Measurements from ENCODE around the gene HOXB5. TPM values are rescaled to one million over a fixed set of nuclear protein-coding genes. Genes with fewer than 3 reads are reported as not detected.

Gene HOXB5
- total RNA-seq, 1 experiment from 2014 or later = not detected

DNA sequence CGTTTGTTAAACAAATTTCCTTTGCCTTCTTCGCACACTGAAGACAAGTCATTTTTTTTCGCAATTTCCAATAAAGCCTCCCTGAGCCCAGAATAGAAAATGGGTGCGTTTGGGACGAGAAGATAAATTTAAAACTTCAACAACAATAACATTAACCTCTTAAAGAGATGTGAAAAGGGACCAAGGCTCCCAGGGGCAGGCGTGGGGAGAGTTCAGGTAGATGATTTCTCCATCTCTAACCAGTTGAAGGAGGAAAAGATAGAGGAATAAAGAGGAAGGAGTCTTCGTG, 14.2 kb downstream of the HOXB5 start:
- POLR2A ChIA-PET = interaction anchor here (0.7 kb wide), 1 partner anchor 8 kb away, joined by 9 read pairs; no protein-coding TSS in a partner anchor
- Mint-ChIP-seq H3K4me3 (ENCODE audit: unreplicated experiment) (peak overlapping the region; percentile 88), H3K36me3 (ENCODE audit: insufficient read depth, unreplicated experiment) (peaks cover 4% of the 10 kb centered on the region), H3K27ac (ENCODE audit: unreplicated experiment) (peak overlapping the region; percentile 37), H3K9me3 (ENCODE audit: unreplicated experiment) (no peaks in the 10 kb centered on the region), H3K27me3 (ENCODE audit: insufficient read depth, unreplicated experiment) (peaks cover 18% of the 10 kb centered on the region), H3K4me1 (ENCODE audit: low read depth, unreplicated experiment) (peaks cover 31% of the 10 kb centered on the region)
- Histone ChIP-seq H3K36me3 (ENCODE audit: control insufficient read depth, insufficient read depth, low read length) (no peaks in the 10 kb centered on the region), H3K27me3 (replicated peaks; ENCODE audit: control insufficient read depth, insufficient read depth, low read length) (peaks cover 2% of the 10 kb centered on the region), H3K4me3 (ENCODE audit: low read depth, low read length) (peak overlapping the region; percentile 1; the same call in 1 of the 2 replicates), H3K4me1 (peaks cover 35% of the 10 kb centered on the region), H3K9me3 (no peaks in the 10 kb centered on the region)
- DNase-seq = no peak
- BruUV-seq (replicated peaks) = no TSS peak
- intact Hi-C loops (cut with micrococcal nuclease; ENCODE audit: unreplicated experiment) = no loop called here
- TF ChIP-seq, protein P1, sequence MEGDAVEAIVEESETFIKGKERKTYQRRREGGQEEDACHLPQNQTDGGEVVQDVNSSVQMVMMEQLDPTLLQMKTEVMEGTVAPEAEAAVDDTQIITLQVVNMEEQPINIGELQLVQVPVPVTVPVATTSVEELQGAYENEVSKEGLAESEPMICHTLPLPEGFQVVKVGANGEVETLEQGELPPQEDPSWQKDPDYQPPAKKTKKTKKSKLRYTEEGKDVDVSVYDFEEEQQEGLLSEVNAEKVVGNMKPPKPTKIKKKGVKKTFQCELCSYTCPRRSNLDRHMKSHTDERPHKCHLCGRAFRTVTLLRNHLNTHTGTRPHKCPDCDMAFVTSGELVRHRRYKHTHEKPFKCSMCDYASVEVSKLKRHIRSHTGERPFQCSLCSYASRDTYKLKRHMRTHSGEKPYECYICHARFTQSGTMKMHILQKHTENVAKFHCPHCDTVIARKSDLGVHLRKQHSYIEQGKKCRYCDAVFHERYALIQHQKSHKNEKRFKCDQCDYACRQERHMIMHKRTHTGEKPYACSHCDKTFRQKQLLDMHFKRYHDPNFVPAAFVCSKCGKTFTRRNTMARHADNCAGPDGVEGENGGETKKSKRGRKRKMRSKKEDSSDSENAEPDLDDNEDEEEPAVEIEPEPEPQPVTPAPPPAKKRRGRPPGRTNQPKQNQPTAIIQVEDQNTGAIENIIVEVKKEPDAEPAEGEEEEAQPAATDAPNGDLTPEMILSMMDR (IDR thresholded peaks at IDR 0.05; ENCODE audit: insufficient read depth in 1 of 2, low read depth in 1 of 2, low read length in 1 of 2, severe bottlenecking in 1 of 2, unreplicated experiment in 1 of 2) = no peak
- CTCF ChIA-PET = interaction anchor here (0.6 to 1.6 kb wide), 5 partner anchors 10 to 554 kb away, joined by 3 to 7 read pairs (median 4); no protein-coding TSS in a partner anchor

DNA sequence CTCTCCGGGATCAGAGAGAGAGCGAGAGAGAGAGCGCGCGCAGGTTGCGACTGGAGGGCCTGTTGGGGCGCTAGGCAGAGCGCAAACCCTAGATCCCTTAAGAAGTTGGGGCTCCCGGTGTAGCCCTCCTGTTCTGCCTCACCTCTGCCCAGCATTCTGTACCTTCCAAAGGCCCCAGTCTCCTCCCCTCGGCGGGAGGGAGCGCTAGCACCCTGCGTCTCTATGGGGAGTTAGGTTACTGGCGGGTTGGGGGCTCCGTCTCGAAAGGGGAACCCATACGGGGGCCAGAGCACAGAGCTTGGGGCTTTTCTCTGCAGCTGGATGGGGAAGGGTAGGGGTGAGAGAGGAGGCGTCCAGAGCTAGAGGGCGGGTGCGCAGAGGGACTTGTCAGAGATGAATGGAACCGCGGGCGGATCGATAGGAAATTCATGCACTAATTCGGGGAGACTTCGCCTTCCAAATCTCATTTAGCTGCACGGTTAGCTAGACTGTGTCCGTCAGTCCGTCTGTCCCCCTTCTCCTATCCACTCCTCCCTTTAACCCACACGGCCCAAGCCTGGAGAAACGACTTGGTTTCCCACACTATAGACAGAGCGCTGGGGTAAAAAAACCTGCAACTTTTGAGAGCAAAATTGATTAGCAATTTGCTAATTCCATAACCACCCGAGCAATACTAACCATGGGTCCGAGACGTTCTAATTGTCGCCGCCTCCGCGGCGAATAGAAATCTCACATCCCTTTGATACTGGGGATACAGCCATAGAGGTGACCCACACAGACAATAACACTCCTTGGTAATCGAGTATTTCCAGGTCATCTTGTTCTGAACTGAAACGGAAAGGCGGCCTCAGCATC, 14.7 kb downstream of the HOXB5 start:
- TF ChIP-seq, protein P1 (IDR thresholded peaks at IDR 0.05; ENCODE audit: insufficient read depth in 1 of 2, low read depth in 1 of 2, low read length in 1 of 2, severe bottlenecking in 1 of 2, unreplicated experiment in 1 of 2) = peak in 1 of 2 experiments; percentile 25
- ChIA-PET CTCF (interaction anchor here (0.6 to 1.6 kb wide), 2 partner anchors 10 to 227 kb away, joined by 3 read pairs; no protein-coding TSS in a partner anchor), POLR2A (interaction anchor here (0.5 kb wide), 1 partner anchor 136 kb away, joined by 3 read pairs; no protein-coding TSS in a partner anchor)
- no peak for DNase-seq
- Histone ChIP-seq H3K4me1 (peaks cover 35% of the 10 kb centered on the region), H3K9me3 (no peaks in the 10 kb centered on the region), H3K36me3 (ENCODE audit: control insufficient read depth, insufficient read depth, low read length) (no peaks in the 10 kb centered on the region), H3K4me3 (ENCODE audit: low read depth, low read length) (peak overlapping the region; percentile 60), H3K27me3 (replicated peaks; ENCODE audit: control insufficient read depth, insufficient read depth, low read length) (peaks cover 2% of the 10 kb centered on the region)
- Mint-ChIP-seq H3K4me3 (ENCODE audit: unreplicated experiment) (peak overlapping the region; percentile 88), H3K9me3 (ENCODE audit: unreplicated experiment) (no peaks in the 10 kb centered on the region), H3K4me1 (ENCODE audit: low read depth, unreplicated experiment) (peaks cover 25% of the 10 kb centered on the region), H3K27ac (ENCODE audit: unreplicated experiment) (peak overlapping the region; percentile 37), H3K27me3 (ENCODE audit: insufficient read depth, unreplicated experiment) (peaks cover 13% of the 10 kb centered on the region), H3K36me3 (ENCODE audit: insufficient read depth, unreplicated experiment) (peaks cover 4% of the 10 kb centered on the region)
- intact Hi-C loops (cut with micrococcal nuclease; ENCODE audit: unreplicated experiment) = no loop called here
- BruUV-seq (replicated peaks) = TSS peak; percentile 70

DNA sequence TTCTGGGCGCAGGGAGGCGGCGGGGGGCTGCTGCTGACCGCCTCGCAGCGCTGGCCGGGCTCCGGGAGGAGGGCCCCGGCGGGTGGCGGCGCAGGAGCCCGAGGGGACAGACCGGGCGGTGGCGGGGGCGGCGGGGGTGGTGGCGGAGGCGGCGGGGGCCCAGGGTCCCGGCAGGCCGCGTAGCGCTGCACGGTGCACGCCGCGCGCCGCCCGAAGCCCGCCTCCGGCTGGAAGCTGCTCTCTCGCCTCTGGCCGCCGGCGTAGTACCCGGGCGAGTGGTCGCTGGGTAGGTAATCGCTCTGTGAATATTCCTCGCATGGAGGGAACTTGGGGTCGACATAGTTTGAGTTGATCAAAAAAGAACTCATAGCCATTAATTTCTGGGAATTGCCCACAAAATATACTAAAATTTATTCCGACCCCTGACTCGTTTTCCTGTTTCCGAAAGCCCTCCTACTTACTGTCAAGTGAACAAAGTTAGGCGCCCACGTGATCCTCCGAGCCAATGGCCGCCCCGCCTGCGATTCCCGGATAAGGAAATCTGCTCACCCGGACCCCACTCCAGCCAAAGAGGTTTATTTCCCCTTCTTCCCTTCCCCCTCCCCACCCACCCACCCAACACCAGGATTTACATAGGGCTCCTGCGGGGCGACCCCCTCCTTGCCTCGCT, 15.5 kb downstream of the HOXB5 start, which contains the start of gene HOXB4:
HOXB4 (minus strand) TSS at position 405 of the 670 bp plus-strand sequence; CDS start at position 374, 31 bp downstream.
- no TSS peak for BruUV-seq (replicated peaks)
- Histone ChIP-seq H3K36me3 (ENCODE audit: control insufficient read depth, insufficient read depth, low read length) (no peaks in the 10 kb centered on the region), H3K4me1 (peaks cover 35% of the 10 kb centered on the region), H3K9me3 (no peaks in the 10 kb centered on the region), H3K4me3 (ENCODE audit: low read depth, low read length) (peak within 1 kb of the TSS; percentile 60), H3K27me3 (replicated peaks; ENCODE audit: control insufficient read depth, insufficient read depth, low read length) (peaks cover 2% of the 10 kb centered on the region; the same call in 1 of the 2 replicates)
- H3K4me1 Mint-ChIP-seq (ENCODE audit: low read depth, unreplicated experiment) = peaks cover 25% of the 10 kb centered on the region
- peak within 1 kb of the TSS; percentile 88 for H3K4me3 Mint-ChIP-seq (ENCODE audit: unreplicated experiment)
- TF ChIP-seq, protein P1 (IDR thresholded peaks at IDR 0.05; ENCODE audit: insufficient read depth in 1 of 2, low read depth in 1 of 2, low read length in 1 of 2, severe bottlenecking in 1 of 2, unreplicated experiment in 1 of 2) = no peak
- peaks cover 4% of the 10 kb centered on the region for H3K36me3 Mint-ChIP-seq (ENCODE audit: insufficient read depth, unreplicated experiment)
- CTCF ChIA-PET = interaction anchor here (0.6 to 1.0 kb wide), 2 partner anchors 74 to 229 kb away, joined by 3 read pairs; no protein-coding TSS in a partner anchor
- peaks cover 12% of the 10 kb centered on the region for H3K27me3 Mint-ChIP-seq (ENCODE audit: insufficient read depth, unreplicated experiment)
- intact Hi-C loops (cut with micrococcal nuclease; ENCODE audit: unreplicated experiment) = no loop called here
- no peaks in the 10 kb centered on the region for H3K9me3 Mint-ChIP-seq (ENCODE audit: unreplicated experiment)
- H3K27ac Mint-ChIP-seq (ENCODE audit: unreplicated experiment) = peak within 1 kb of the TSS; percentile 37
- DNase-seq = peak; percentile 87 to 89
- POLR2A ChIA-PET = interaction anchor here (0.5 to 0.9 kb wide), 2 partner anchors 135 to 530 kb away, joined by 3 read pairs; partner anchors contain the start of gene NFE2L1

Data from Caco-2 (cell line).